ENCODE results near the gene TANGO2.

DNA sequence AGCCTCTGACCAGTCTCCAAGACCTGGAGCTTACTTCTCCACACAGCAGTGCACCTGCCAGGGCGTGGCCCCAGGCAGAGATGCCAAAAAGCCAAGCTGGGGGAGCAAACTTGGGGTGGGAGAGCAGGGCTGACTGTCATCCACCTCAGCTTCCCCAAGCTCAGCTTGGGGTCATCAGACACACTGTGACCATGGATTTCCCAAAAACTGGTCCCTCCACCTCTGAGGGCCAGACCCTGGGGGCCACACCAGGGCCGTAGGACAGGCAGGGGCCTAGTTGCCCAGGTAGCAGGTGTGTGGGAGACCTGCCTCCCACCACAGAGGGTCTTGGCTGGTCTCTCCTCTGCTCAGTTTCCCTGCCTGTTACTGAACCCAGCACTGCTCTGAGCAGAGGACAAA is 34.9 kb upstream of the TANGO2 start:
- TF ChIP-seq EZH2 (IDR thresholded peaks at IDR 0.05; ENCODE audit: insufficient read depth, poor library complexity, severe bottlenecking): no peak
- TF ChIP-seq EZH2phosphoT487 (IDR thresholded peaks at IDR 0.05; ENCODE audit: insufficient read depth, low read depth): no peak

Measured in GM23248 (cell line).